HG03439 (cell line): ENCODE data around the gene RAC2.
"Not testable (repeated sequence)": the region's sequence is repeated elsewhere in the genome, so short reads cannot be mapped to it uniquely, and the experiment has no call there.

Source experiments
- ATAC-seq: cut with Tn5 transposase; IDR thresholded peaks from one replicate; pipeline ENCODE4 v1.9.1; 2021; ENCODE audit warnings: mild to moderate bottlenecking, moderate library complexity; ENCODE audit not compliant: unreplicated experiment

The RAC2 gene

DNA sequence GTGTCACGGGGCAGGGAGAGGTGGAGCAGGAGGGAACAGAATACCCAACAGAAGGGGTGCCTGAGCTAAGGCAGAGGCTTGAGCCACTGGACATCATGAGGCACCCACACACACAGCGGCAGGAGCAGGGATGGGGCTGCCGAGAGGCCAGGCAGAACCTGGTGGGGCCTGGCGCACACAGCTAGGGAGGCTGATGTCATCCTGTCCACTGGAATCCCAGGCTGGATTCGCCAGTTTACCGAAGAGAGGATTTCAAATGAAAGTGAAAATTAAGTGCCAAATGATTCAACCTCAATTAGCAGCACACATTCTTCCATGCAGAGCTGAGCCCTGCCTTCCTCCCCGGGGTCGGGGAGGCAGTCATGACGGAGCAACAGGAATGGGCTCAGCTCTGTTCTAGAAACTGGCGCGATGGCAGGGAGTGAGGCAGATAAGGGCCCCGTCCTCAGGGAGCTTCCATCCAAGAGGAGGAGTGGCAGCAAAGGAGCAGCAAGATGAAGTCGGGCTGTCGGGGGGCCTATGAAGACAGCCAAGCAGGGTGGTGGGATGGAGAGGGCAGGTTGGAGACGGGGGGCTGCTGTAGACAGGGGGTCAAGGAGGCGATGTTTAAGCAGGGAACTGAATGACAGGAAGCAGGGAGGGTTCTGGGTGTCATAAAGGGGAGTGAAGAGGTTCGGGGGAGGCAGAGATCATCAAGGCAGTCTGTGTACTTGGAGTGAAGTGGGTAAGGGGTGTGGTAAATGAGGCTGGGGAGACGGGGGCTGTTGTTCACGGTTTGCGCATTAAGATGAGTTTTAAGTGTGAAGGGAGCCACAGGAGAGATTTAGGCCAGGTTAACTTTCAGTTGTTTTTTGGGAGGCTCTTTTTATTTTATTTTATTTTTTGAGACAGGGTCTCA is 6.4 kb downstream of the RAC2 start:
- no peak for ATAC-seq

- ATAC-seq: no peak
These were observed 8.0 kb downstream of the RAC2 start for GRCh38 chr22:37235897-37236607.

- no peak for ATAC-seq
These were observed 9.0 kb downstream of the RAC2 start for GRCh38 chr22:37234736-37235711.

DNA sequence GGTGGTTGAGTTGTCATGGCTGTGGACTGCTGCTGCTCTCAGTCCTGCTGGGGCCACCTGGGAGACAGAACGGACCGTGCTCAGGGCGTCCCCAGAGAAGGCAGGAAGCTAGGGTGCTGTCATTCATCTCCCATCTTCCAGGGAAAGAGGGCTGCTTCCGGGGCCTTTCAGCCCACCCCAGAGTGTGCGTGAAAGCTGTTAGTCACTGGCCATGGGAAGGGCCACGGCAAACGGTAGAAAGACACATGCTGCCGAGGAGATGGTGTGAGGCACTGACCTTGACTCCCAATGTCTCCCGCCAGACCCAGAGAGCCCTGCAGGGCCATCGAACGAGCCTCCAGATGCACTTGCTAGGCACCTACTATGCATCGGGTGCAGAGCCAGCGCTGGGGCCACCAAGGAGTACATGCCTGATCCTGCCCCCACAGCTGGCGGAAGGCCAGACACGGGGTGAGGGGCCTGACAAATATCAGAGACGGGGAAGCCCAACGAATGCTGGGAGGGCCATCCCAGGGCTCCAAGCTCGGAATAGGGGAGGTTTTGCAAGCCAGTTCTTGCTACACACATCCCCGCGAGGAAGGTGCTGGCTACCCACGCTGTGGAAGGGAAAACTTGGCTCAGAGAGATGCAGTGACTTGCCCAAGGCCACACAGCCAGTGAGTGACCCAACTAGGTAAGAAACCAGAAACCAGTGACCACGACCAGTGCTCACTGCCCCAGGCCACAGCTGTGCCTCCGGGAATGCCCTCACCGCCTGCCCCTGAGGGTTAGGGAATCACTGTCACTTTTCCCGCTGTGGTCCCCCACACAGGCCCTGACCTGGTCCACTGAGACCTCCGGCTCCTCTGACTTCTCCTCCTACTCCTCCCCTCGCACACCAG is 10.1 kb downstream of the RAC2 start:
- no peak for ATAC-seq

- not testable (repeated sequence) for ATAC-seq
These were observed 10.7 kb downstream of the RAC2 start for GRCh38 chr22:37233371-37233750.

GRCh38 chr22:37232140-37232998 is 11.7 kb downstream of the RAC2 start:
- no peak for ATAC-seq

DNA sequence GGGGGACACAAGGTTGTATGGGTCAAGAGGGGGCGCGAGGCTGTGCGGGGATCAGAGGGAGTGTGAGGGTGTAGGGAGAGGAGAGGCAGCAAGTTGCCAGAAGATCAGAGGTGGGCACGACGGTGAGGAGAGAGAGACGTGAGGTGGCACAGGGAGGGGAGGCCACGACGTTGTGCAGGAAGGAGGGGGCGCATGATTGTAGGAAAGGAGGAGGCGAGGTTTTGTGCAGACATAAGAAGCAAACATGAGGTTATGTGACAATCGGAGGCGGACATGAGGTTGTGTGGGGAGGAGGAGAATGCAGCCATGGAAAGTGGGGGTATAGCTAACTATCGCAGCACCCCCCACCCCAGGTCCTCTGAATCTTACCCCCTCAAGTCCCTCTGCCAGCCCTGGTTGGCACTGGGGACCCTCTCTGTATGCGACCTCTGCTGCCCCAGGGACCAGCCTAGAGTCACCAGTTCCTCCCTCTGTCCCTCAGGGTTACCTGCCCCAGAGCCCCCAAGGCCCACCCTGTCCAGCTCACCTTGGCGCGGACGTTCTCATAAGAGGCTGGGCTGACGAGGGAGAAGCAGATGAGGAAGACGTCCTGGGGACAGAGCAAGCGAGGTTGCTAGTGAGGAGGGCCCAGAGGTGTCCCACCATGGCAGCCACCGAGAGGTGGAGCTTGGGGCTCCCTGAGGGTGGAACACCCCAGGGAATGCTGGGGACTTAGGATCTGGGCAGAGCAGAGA is 12.5 kb downstream of the RAC2 start:
- ATAC-seq: no peak

DNA sequence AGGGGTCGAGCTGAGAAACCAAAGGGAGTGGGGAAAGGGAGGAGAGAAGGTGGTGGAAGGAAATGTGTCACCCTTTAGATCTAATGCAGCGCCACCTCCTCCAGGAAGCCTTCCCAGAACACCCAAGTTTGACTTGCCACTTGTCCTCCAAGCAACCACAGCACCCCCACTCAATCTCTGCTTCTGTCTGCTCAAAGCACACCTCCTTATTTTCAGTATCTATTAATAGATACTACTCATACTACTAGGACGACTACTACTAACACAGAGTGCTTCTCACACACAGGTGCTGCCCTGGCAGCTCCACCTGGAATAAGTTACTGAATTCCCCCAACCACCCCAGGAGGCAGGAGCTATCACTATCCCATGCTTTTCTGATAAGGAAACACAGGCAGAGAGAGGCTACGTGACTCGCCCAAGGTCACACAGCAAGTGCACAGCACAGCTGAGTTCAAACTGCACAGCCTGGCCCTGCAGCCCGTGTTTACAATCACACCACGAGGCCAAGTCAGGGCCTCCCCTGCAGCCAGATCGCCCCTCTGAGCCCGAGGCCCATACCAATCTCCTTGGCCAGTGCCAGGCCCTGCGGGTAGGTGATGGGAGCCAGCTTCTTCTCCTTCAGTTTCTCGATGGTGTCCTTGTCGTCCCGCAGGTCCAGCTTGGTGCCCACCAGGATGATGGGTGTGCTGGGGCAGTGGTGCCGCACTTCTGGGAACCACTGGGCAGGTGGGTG is 13.2 kb downstream of the RAC2 start:
- ATAC-seq: peak; percentile 36

- ATAC-seq: peak; percentile 43
These were observed 14.0 kb downstream of the RAC2 start for GRCh38 chr22:37229805-37230672.

DNA sequence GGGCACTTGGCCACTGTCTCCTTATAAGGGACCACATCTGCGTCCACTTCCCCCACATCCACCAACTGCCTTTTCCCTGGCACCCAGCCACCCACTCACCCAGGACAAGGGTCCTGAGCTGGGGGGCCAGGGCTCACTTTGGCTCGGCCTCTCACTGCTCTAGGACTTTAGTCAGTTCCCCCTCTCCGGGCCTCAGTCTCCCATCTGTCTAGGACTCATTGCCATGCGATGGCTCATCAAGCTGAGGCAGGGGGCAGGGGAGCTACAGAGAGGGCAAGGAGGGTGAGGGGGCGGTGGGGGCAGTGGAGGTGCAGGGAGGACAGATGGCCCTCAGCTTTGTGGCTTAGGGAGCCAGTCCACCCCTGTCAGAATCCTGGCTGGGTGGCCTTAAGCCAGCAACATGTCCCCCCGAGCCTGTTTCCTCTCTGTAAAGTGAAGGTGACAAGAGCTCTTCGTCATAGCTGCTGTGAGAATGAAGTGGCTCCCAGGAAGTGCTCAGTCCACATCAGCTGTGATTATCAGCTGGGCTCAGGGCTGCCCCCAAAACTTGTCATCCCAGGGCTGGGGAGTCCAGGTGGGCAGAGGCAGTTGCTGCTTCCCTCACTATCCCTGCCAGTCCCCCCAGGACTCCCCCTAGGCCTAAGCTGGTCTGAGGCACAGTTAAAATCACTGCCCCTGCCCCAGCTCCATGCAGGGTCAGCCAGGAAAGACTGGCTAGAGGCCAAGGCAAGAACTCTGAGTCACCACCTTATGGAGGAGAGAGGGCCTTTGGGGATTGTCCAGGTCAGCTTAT is 14.9 kb downstream of the RAC2 start:
- ATAC-seq: no peak

- ATAC-seq: no peak
These were observed 15.7 kb downstream of the RAC2 start for GRCh38 chr22:37228106-37229011.

GRCh38 chr22:37226514-37226913 is 17.6 kb downstream of the RAC2 start:
- ATAC-seq: no peak

GRCh38 chr22:37226087-37226486 is 18.0 kb downstream of the RAC2 start:
- ATAC-seq: no peak

DNA sequence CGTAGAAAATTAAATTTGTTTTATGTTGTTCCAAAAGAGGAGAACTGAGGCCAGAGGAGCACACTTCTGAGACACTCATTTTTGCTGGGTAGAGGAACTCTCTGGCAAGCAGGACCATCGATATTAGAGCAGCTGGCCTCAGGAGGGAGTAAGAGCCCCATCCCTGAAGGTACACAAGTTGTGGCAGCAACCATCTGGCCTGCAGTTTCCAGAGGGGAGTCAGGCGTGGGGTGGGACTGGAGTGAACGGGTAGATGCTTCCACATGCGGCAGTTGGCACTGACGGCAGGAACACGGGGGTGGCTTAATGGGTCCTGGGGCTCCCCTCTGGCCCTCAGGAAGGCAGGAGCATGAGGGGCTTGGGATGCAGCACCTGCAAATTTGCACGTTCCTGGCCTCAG is 18.6 kb downstream of the RAC2 start:
- ATAC-seq: no peak
